ENCODE measurements around the gene AREL1. TPM values are rescaled to one million over a fixed set of nuclear protein-coding genes. Genes with fewer than 3 reads are reported as not detected.

Gene AREL1
- polyA plus RNA-seq, 1 donor, result 23.5 TPM

- 60% methylated on average over 1 of the region's 3 CpGs for WGBS (ENCODE audit: insufficient coverage, low lambda C conversion rate)
- peaks cover 18% of the 10 kb centered on the region for H3K36me3 ChIP-seq (ENCODE audit: control insufficient read depth, insufficient read depth, low read length)
- no peak for DNase-seq
Measured at GRCh38 chr14:74733221-74733620, 20.3 kb upstream of the AREL1 start.

DNA sequence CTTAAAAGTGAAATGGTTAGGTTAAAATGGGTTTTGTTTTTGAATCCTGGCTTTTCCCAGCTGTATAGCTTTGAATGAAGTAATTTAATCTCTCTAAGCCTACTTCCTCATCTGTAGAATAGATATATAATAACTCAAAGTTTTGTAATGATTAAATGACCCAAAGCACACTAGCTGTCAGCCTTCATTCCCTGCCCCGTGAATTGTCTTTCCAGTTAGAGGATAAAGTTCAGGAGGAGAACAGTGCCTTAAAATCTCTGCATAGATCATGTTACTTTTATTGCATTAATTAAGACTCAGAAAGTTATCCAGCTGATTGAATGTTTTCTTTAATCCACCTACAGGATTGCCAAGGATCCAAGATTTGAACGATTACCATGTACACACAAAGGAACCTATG, 19.5 kb upstream of the AREL1 start:
- peaks cover 24% of the 10 kb centered on the region for H3K4me1 ChIP-seq (ENCODE audit: control insufficient read depth, insufficient read depth, low read length)
- no peaks in the 10 kb centered on the region for H3K9me3 ChIP-seq (ENCODE audit: control insufficient read depth, low read depth, low read length)
- 43% methylated on average over 1 of the region's 2 CpGs for WGBS (ENCODE audit: insufficient coverage, low lambda C conversion rate)
- no peak overlapping the region for H3K4me3 ChIP-seq (ENCODE audit: low read length)
- DNase-seq, result peak in 1 of 2 donors; percentile 42
- no peaks in the 10 kb centered on the region for H3K27me3 ChIP-seq (ENCODE audit: control insufficient read depth, insufficient read depth, low read length)
- peaks cover 18% of the 10 kb centered on the region for H3K36me3 ChIP-seq (ENCODE audit: control insufficient read depth, insufficient read depth, low read length)
- no peak overlapping the region for H3K27ac ChIP-seq (ENCODE audit: low read length)

More at GRCh38 chr14:74733221-74733620, 20.3 kb upstream of the AREL1 start:
- Histone ChIP-seq H3K4me1 (ENCODE audit: control insufficient read depth, insufficient read depth, low read length) (peaks cover 24% of the 10 kb centered on the region), H3K9me3 (ENCODE audit: control insufficient read depth, low read depth, low read length) (no peaks in the 10 kb centered on the region), H3K4me3 (ENCODE audit: low read length) (no peak overlapping the region), H3K27me3 (ENCODE audit: control insufficient read depth, insufficient read depth, low read length) (no peaks in the 10 kb centered on the region), H3K27ac (ENCODE audit: low read length) (no peak overlapping the region)

DNA sequence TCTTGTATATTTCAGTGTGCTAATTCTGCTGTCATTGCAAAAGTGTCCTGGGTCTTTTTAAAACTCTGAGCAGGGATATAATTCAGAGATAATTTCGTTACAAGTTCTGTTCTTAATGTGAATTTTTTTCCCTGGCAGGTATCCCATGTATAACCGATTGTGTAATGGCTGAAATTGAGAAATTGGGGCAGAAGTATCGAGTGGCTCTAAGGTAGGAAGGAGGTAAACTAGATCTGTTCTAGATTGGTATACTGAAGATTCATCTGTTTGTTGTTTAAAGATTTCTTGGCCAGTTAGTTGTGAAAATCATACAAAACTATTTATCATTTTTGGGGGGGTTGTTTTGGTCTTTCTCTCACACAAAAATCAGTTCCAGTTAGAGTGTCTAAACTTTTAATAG, 10.3 kb upstream of the AREL1 start:
- H3K27ac ChIP-seq (ENCODE audit: low read length), result no peak overlapping the region
- H3K36me3 ChIP-seq (ENCODE audit: control insufficient read depth, insufficient read depth, low read length), result peaks cover 33% of the 10 kb centered on the region
- no peaks in the 10 kb centered on the region for H3K9me3 ChIP-seq (ENCODE audit: control insufficient read depth, low read depth, low read length)
- H3K27me3 ChIP-seq (ENCODE audit: control insufficient read depth, insufficient read depth, low read length), result no peaks in the 10 kb centered on the region
- H3K4me3 ChIP-seq (ENCODE audit: low read length), result no peak overlapping the region
- 100% methylated on average over 1 of the region's 3 CpGs for WGBS (ENCODE audit: insufficient coverage, low lambda C conversion rate)
- H3K4me1 ChIP-seq (ENCODE audit: control insufficient read depth, insufficient read depth, low read length), result no peaks in the 10 kb centered on the region
- no peak for DNase-seq

DNA sequence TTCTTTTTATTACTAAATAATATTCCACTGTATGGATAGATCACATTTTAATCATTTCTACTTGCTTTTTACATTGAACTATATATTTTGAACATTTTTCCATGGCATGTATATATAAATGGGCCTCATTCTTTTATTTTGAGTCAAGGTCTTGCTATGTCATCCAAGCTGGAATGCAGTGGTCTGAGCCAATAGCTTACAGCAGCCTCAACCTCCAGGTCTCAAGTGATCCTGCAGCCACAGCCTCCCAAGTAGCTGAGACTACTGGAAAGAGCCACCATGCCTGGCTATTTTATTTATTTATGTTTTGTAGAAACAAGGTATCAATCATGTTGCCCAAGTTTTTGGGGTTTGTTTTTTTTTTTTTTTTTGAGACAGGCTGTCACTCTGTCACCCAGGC, 7.6 kb upstream of the AREL1 start:
- no peaks in the 10 kb centered on the region for H3K27me3 ChIP-seq (ENCODE audit: control insufficient read depth, insufficient read depth, low read length)
- H3K27ac ChIP-seq (ENCODE audit: low read length), result no peak overlapping the region
- H3K4me1 ChIP-seq (ENCODE audit: control insufficient read depth, insufficient read depth, low read length), result no peaks in the 10 kb centered on the region
- no peak for DNase-seq
- H3K36me3 ChIP-seq (ENCODE audit: control insufficient read depth, insufficient read depth, low read length), result peaks cover 46% of the 10 kb centered on the region
- H3K9me3 ChIP-seq (ENCODE audit: control insufficient read depth, low read depth, low read length), result no peaks in the 10 kb centered on the region
- no peak overlapping the region for H3K4me3 ChIP-seq (ENCODE audit: low read length)

GRCh38 chr14:74713395-74713735, 485 bp upstream of the AREL1 start:
- H3K9me3 ChIP-seq (ENCODE audit: control insufficient read depth, low read depth, low read length), result no peaks in the 10 kb centered on the region
- no peak for DNase-seq
- peaks cover 22% of the 10 kb centered on the region for H3K36me3 ChIP-seq (ENCODE audit: control insufficient read depth, insufficient read depth, low read length)
- H3K4me1 ChIP-seq (ENCODE audit: control insufficient read depth, insufficient read depth, low read length), result peaks cover 12% of the 10 kb centered on the region
- H3K4me3 ChIP-seq (ENCODE audit: low read length), result peak overlapping the region; percentile 99
- H3K27me3 ChIP-seq (ENCODE audit: control insufficient read depth, insufficient read depth, low read length), result no peaks in the 10 kb centered on the region
- peak overlapping the region; percentile 58 for H3K27ac ChIP-seq (ENCODE audit: low read length)
- 0% methylated on average over 1 of the region's 6 CpGs for WGBS (ENCODE audit: insufficient coverage, low lambda C conversion rate)

DNA sequence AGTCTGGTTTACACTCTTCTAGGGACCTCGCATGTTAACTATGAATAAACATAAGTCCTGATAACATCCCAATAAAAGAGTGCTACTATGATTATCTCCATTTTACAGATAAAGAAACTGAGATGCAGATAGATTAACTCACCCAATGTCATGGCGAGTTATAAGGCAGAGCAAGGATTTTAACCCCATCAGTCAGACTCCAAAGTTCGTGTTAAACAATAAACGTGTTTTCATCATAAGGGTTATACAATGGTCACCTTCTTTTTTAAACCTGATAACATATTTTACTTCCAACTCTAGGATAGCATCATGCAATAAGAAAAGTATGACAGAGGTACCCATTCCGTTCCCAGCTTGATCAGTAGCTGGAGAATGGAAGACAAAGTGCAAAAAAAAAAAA, 1.2 kb downstream of the AREL1 start:
- H3K9me3 ChIP-seq (ENCODE audit: control insufficient read depth, low read depth, low read length), result no peaks in the 10 kb centered on the region
- H3K27me3 ChIP-seq (ENCODE audit: control insufficient read depth, insufficient read depth, low read length), result no peaks in the 10 kb centered on the region
- DNase-seq, result peak; percentile 7 to 51
- 11% methylated on average over 2 of the region's 5 CpGs for WGBS (ENCODE audit: insufficient coverage, low lambda C conversion rate)
- H3K4me3 ChIP-seq (ENCODE audit: low read length), result no peak overlapping the region
- peaks cover 7% of the 10 kb centered on the region for H3K36me3 ChIP-seq (ENCODE audit: control insufficient read depth, insufficient read depth, low read length)
- no peak overlapping the region for H3K27ac ChIP-seq (ENCODE audit: low read length)
- peaks cover 12% of the 10 kb centered on the region for H3K4me1 ChIP-seq (ENCODE audit: control insufficient read depth, insufficient read depth, low read length)

- Histone ChIP-seq H3K9me3 (ENCODE audit: control insufficient read depth, low read depth, low read length) (no peaks in the 10 kb centered on the region), H3K4me3 (ENCODE audit: low read length) (no peak overlapping the region), H3K27ac (ENCODE audit: low read length) (no peak overlapping the region), H3K36me3 (ENCODE audit: control insufficient read depth, insufficient read depth, low read length) (peaks cover 2% of the 10 kb centered on the region), H3K4me1 (ENCODE audit: control insufficient read depth, insufficient read depth, low read length) (peaks cover 12% of the 10 kb centered on the region), H3K27me3 (ENCODE audit: control insufficient read depth, insufficient read depth, low read length) (no peaks in the 10 kb centered on the region)
- no peak for DNase-seq
- WGBS (ENCODE audit: insufficient coverage, low lambda C conversion rate), result no CpG with 5 or more reads among the region's 1 CpG
Measured at GRCh38 chr14:74710480-74710879, 2.4 kb downstream of the AREL1 start.

DNA sequence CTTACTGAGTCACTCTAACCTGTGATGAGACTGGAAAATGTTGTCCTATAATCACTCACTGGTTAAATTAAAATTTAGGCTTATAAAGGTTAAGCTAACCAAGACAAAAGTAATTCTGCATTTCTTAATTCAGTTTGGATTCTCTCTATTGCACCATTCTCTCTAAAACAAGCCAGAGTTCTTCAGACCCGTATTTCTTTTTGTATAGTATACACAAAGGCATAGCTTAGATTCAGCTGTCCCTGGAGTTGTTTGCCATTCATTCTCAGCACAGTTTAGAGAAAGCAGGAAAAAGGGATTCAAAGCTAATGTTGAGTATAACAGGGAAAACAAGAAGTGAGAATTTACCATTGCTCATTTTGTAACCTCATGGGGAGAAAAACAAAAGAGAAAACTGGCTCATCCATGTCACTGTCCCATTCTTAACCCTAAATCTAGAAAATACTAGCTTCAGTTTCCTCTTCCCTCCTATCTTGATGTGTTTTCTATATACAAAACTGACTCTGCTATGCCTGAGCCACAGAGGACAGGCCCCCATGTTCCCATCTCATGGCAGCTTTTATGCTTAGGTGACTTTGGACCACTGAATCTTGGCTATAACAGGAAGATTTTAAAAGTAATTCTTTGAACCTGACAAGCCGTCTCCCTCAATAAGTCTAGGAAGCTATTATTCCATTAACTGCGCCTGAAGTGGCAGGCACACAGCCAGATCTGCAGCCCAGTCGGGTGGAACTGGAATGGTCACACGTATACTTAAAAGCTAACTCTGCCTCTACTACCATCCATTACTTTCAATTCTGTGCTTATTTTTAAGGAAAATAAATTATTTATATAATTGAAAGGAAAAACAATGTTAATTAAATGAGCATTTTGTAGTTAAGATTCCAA, 7.0 kb downstream of the AREL1 start:
- peaks cover 1% of the 10 kb centered on the region for H3K36me3 ChIP-seq (ENCODE audit: control insufficient read depth, insufficient read depth, low read length)
- peaks cover 3% of the 10 kb centered on the region for H3K9me3 ChIP-seq (ENCODE audit: control insufficient read depth, low read depth, low read length)
- H3K27ac ChIP-seq (ENCODE audit: low read length), result no peak overlapping the region
- DNase-seq, result no peak
- 90% methylated on average over 2 of the region's 5 CpGs for WGBS (ENCODE audit: insufficient coverage, low lambda C conversion rate)
- no peaks in the 10 kb centered on the region for H3K4me1 ChIP-seq (ENCODE audit: control insufficient read depth, insufficient read depth, low read length)
- H3K27me3 ChIP-seq (ENCODE audit: control insufficient read depth, insufficient read depth, low read length), result no peaks in the 10 kb centered on the region
- H3K4me3 ChIP-seq (ENCODE audit: low read length), result no peak overlapping the region

DNA sequence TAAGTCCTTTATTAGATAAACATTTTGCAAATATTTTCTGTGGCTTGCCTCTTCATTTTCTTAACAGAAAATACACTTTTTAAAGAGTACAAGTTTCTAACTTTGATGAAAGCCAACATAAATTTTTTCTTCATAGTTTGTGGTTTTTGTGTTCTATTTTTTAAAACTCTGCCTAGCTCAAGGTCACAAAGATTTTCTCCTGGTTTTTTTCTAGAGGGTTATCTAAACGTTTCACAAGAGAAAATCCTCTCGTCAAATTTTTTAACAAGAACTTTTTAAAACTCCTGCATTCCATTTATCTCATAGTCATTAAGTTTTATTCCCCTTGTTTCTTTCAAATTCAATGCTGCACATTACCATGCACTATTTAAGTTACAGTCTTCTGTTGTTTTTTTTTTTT, 8.2 kb downstream of the AREL1 start:
- no peak overlapping the region for H3K27ac ChIP-seq (ENCODE audit: low read length)
- DNase-seq, result no peak
- 56% methylated on average over 2 of the region's 2 CpGs for WGBS (ENCODE audit: insufficient coverage, low lambda C conversion rate)
- H3K4me1 ChIP-seq (ENCODE audit: control insufficient read depth, insufficient read depth, low read length), result no peaks in the 10 kb centered on the region
- H3K36me3 ChIP-seq (ENCODE audit: control insufficient read depth, insufficient read depth, low read length), result peaks cover 3% of the 10 kb centered on the region
- peaks cover 3% of the 10 kb centered on the region for H3K9me3 ChIP-seq (ENCODE audit: control insufficient read depth, low read depth, low read length)
- H3K4me3 ChIP-seq (ENCODE audit: low read length), result no peak overlapping the region
- no peaks in the 10 kb centered on the region for H3K27me3 ChIP-seq (ENCODE audit: control insufficient read depth, insufficient read depth, low read length)

DNA sequence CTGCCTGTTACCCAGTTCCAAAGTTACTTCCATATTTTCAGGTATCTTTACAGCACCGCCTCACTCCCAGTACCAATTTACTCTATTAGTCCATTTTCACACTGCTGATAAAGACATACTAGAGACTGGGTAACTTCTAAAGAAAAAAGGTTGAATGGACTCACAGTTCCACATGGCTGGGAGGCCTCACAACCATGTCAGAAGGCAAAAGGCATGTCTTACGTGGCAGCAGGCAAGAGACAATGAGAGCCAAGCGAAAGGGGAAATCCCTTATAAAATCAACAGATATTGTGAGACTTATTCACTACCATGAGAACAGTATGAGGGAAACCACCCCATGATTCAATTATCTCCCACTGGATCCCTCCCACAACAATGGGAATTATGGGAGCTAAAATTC, 9.8 kb downstream of the AREL1 start:
- Histone ChIP-seq H3K9me3 (ENCODE audit: control insufficient read depth, low read depth, low read length) (peaks cover 3% of the 10 kb centered on the region), H3K27ac (ENCODE audit: low read length) (no peak overlapping the region), H3K36me3 (ENCODE audit: control insufficient read depth, insufficient read depth, low read length) (peaks cover 7% of the 10 kb centered on the region), H3K4me1 (ENCODE audit: control insufficient read depth, insufficient read depth, low read length) (no peaks in the 10 kb centered on the region), H3K4me3 (ENCODE audit: low read length) (no peak overlapping the region), H3K27me3 (ENCODE audit: control insufficient read depth, insufficient read depth, low read length) (no peaks in the 10 kb centered on the region)
- 100% methylated on average over 2 of the region's 3 CpGs for WGBS (ENCODE audit: insufficient coverage, low lambda C conversion rate)
- DNase-seq, result no peak

DNA sequence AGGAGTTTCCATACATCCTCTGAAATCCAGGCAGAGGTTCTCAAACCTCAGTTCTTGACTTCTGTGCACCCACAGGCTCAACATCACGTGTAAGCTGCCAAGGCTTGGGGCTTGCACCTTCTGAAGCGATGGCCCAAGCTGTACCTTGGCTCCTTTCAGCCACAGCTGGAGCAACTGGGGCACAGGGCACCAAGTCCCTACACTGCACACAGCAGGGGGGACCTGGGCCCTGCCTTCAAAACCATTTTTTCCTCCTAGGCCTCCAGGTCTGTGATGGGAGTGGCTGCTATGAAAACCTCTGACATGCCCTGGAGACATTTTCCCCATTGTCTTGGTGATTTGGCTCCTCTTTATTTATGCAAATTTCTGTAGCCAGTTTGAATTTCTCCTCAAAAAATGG, 10.6 kb downstream of the AREL1 start:
- no peaks in the 10 kb centered on the region for H3K27me3 ChIP-seq (ENCODE audit: control insufficient read depth, insufficient read depth, low read length)
- WGBS (ENCODE audit: insufficient coverage, low lambda C conversion rate), result no CpG with 5 or more reads among the region's 2 CpGs
- no peaks in the 10 kb centered on the region for H3K4me1 ChIP-seq (ENCODE audit: control insufficient read depth, insufficient read depth, low read length)
- no peak overlapping the region for H3K27ac ChIP-seq (ENCODE audit: low read length)
- H3K9me3 ChIP-seq (ENCODE audit: control insufficient read depth, low read depth, low read length), result peaks cover 3% of the 10 kb centered on the region
- no peak for DNase-seq
- H3K36me3 ChIP-seq (ENCODE audit: control insufficient read depth, insufficient read depth, low read length), result peaks cover 11% of the 10 kb centered on the region
- no peak overlapping the region for H3K4me3 ChIP-seq (ENCODE audit: low read length)

Measured in large intestine (tissue), 3 donors.